Cardiac fibroblast (primary cell): ENCODE data around the gene PLCD3.

ENCODE experiments used
- DNase-seq, 2 donors: peaks; one replicate each; pipeline versions ENCODE4 v3.0.0 to v3.0.0-alpha.2; 2010; ENCODE audit warnings: low read depth in 2 of 2
- H3K4me3 ChIP-seq, 2 donors: replicated peaks in 1 of 2; 1 replicate in 1 of 2; 2 replicates in 1 of 2; pipeline ENCODE4 v1.5.1; 2011; ENCODE audit warnings: low read depth in 2 of 2, low read length in 2 of 2, mild to moderate bottlenecking in 2 of 2, moderate library complexity in 1 of 2
- TF ChIP-seq, protein P1 (sequence below): IDR thresholded peaks from one replicate; pipeline ENCODE4 v1.5.1; 2011; ENCODE audit warnings: low read depth, mild to moderate bottlenecking, low read length, inconsistent platforms

Gene PLCD3

DNA sequence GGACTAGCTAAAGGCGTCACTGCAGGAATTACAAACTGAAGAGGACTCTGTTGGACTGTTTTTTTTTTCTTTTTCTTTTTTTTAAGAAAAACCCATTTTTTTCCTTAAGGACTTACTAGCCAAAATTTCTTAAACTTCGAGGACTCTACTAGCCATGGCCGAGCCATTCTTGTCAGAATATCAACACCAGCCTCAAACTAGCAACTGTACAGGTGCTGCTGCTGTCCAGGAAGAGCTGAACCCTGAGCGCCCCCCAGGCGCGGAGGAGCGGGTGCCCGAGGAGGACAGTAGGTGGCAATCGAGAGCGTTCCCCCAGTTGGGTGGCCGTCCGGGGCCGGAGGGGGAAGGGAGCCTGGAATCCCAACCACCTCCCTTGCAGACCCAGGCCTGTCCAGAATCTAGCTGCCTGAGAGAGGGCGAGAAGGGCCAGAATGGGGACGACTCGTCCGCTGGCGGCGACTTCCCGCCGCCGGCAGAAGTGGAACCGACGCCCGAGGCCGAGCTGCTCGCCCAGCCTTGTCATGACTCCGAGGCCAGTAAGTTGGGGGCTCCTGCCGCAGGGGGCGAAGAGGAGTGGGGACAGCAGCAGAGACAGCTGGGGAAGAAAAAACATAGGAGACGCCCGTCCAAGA lies 16.8 kb upstream of the PLCD3 start:
- peak; percentile 80 to 87 for DNase-seq
- TF ChIP-seq, protein P1, sequence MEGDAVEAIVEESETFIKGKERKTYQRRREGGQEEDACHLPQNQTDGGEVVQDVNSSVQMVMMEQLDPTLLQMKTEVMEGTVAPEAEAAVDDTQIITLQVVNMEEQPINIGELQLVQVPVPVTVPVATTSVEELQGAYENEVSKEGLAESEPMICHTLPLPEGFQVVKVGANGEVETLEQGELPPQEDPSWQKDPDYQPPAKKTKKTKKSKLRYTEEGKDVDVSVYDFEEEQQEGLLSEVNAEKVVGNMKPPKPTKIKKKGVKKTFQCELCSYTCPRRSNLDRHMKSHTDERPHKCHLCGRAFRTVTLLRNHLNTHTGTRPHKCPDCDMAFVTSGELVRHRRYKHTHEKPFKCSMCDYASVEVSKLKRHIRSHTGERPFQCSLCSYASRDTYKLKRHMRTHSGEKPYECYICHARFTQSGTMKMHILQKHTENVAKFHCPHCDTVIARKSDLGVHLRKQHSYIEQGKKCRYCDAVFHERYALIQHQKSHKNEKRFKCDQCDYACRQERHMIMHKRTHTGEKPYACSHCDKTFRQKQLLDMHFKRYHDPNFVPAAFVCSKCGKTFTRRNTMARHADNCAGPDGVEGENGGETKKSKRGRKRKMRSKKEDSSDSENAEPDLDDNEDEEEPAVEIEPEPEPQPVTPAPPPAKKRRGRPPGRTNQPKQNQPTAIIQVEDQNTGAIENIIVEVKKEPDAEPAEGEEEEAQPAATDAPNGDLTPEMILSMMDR = peak; percentile 86
- H3K4me3 ChIP-seq = peak overlapping the region; percentile 88 to 93

DNA sequence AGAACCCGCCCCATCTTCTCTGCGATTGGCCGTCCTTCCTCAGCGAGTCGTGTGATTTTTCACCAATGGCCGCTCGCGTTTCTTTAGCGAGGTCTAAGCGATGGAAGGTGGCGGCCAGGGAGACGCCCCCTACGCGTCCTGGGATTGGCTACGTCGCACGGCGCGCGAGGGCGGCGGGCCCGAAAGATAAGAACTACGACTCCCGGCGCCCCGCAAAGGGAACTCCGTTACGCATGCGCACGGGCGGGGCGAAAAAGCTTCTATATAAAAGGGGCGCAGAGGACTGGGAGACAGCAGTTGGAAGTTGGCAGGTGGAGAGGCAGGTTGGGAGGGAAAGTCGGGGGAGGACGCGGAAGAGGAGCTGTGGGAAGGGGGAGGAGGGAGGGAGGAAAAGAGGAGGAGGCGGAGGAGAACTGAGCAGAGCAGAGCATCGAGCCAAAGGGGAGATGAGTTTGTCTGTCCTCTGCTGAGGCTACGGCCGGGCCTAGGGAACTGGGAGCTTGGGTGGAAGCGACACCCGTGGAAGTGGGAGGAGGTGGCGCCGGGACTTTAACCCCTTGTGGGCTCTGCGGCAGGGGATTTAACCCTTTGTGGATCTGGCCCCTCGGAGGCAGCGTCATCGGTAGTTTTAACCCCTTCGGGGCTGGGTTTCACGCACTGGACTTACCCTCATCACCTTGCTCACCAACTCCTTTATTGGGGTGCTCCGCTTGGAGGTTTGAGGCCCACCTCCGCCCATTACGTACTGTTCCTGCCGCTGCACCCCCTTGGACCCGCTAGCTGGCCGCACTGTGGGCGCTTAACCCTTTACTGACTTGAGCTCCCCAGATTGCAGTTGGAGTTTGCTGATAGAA lies 16.1 kb upstream of the PLCD3 start, which contains the start of gene HEXIM1:
HEXIM1 (plus strand) TSS at position 293 of the 854 bp plus-strand sequence. CDS start 716 bp downstream, outside the sequence.
- peak; percentile 100 for DNase-seq
- TF ChIP-seq, protein P1 = no peak
- H3K4me3 ChIP-seq = peak within 1 kb of the TSS; percentile 88 to 93

DNA sequence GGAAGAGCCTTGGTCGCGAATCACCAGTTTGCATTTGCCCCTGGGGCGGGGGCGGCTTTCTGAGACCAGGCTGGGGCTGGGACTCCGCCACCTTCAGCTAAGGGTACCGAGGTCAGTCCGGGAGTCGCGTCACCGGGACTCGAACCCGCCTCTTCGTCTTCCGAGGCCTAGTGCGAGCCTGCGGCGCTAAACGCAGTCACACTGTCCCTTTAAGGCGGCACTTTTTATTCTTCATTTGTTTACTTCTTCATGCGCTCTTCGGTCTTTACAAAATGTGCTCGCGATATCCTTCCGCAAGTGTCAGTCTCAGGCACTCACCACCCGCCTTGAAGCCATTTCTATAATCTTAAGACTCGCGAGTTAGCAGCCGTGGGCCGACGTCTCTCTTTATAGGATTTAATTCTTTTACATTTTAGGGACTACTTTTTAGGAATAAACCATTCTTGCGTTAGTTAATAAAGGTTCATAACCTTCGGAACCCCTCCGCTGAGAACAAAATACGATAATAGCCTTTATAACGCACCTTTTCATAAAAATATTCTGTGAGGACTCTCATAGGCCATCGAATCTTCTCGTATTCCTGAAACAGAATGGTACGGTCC lies 15.4 kb upstream of the PLCD3 start:
- H3K4me3 ChIP-seq = peak overlapping the region; percentile 54 to 60
- peak; percentile 96 to 97 for DNase-seq
- TF ChIP-seq, protein P1 = no peak

DNA sequence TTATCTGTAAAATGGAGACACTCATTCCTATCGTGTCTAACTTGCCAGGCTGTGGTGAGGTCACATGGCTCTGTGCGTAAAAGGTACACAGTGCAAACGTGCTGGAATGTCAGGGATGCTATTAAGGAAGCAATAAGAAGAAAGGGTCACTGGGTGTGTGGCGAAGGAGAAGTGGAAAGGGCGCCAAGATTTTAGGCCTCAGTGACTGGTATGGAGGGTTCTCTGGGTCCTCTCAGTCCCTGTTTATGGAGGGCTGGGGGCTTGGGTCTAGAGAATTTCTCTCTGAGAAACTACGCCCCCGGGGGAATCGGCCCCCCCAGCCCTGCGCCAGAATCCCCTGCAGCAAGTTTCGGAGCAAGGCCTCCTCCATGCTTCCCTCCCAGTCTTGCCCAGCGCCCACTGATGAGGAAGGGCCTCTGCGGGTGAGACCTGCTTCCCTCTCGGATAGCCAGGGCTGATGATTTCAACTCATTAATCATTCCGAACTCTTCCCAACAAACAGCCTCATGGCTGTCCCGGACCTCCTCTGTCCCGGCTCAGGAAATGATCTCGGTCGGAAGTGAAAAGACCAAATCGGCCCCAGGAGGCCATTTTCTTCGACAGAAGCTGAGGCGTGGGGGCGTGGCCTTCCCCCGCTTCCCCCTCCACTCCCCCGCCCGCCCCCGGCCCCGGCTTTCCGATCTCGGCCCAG lies 14.7 kb upstream of the PLCD3 start:
- TF ChIP-seq, protein P1 = no peak
- H3K4me3 ChIP-seq = peak overlapping the region; percentile 54 to 60
- peak; percentile 76 to 84 for DNase-seq

DNA sequence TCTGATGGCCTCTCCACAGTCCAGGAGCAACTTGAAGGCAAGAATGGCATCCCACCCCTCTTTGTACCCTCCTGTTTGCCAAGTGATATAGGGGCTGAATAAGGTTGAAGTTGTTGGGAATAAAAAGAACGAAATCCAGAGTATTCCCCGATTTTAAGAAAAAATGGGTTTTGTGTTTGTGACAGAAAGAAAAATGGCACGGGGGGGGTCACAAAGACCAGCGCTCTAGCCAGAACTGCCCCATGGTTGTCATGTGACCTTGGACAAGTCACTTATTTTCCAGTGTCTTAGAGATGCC lies 14.2 kb upstream of the PLCD3 start:
- no peak for DNase-seq
- H3K4me3 ChIP-seq = peak overlapping the region in 1 of 2 donors; percentile 60

DNA sequence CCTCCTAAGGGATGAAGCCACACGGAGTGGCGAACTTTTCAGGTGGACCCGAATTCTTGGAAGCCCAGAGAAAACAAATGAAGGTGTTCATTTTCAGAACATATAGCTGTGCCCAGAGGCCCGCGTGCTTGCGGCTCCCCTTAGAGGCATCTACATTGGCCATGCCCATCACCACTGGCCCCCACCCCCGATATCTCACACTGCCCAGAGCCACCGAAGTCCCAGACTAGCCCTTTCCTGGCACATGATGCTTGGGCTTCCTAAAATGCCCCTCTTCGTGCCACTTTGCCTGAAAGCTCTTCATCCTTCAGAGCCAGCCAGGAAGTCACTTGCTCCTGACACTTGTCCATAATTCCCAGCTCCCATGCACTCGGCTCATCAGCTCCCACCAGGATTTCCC lies 13.9 kb upstream of the PLCD3 start:
- no peak for DNase-seq
- TF ChIP-seq, protein P1 = no peak
- no peak overlapping the region for H3K4me3 ChIP-seq

More for the DNA sequence above, 14.2 kb upstream of the PLCD3 start:
- TF ChIP-seq, protein P1 = no peak
